Cardiac muscle cell (in vitro differentiated cells and primary cell): ENCODE results near the gene ZFAND5. TPM values are rescaled to one million over a fixed set of nuclear protein-coding genes. Genes with fewer than 3 reads are reported as not detected.

Experiments used
- DNase-seq, 2 donors: peaks; one replicate each; pipeline versions ENCODE4 v3.0.0 to v3.0.0-alpha.2; 2010 to 2017; ENCODE audit warnings: low read depth in 1 of 2, low spot score in 1 of 2
- H3K27ac ChIP-seq: fragments of 200-600 bp; sonication (generic); 2 replicates; pipeline ENCODE4 v1.5.1; 2016
- H3K27me3 ChIP-seq: fragments of 200-600 bp; sonication (generic); 2 replicates; pipeline ENCODE4 v1.6.0; 2016; ENCODE audit warnings: control low read depth
- H3K36me3 ChIP-seq: fragments of 200-600 bp; sonication (generic); 2 replicates; pipeline ENCODE4 v1.5.1; 2016; ENCODE audit warnings: control low read depth
- H3K4me1 ChIP-seq: fragments of 200-600 bp; sonication (generic); 2 replicates; pipeline ENCODE4 v1.8.1; 2017; ENCODE audit warnings: low read depth, mild to moderate bottlenecking, mixed run types
- H3K4me3 ChIP-seq: fragments of 200-600 bp; sonication (generic); 2 replicates; pipeline ENCODE4 v1.5.1; 2016; ENCODE audit warnings: mild to moderate bottlenecking
- H3K9me3 ChIP-seq: fragments of 200-600 bp; sonication (generic); 2 replicates; pipeline ENCODE4 v1.5.1; 2017; ENCODE audit warnings: low read depth, mild to moderate bottlenecking, control low read depth
- CTCF ChIP-seq: IDR thresholded peaks from 2 replicates; pipeline ENCODE4 v1.5.1; 2012; ENCODE audit warnings: low read depth, mild to moderate bottlenecking, low read length
- polyA plus RNA-seq: library from polyadenylated mRNA; unstranded; fragments of >200 nt; fragmentation: Nextera tagmentation; extraction: Ambion mirVana; gene quantifications from 2 replicates; pipeline ENCODE4 v1.2.1, GENCODE V29; 2016
- total RNA-seq: library from RNA; depleted of rRNA; stranded (reverse); fragments of >200 nt; gene quantifications from 2 replicates; pipeline ENCODE4 v1.2.3, GENCODE V29; 2016

Gene ZFAND5
- total and polyA plus RNA-seq, 2 experiments from 2014 or later = 152 to 188 TPM

GRCh38 chr9:72312386-72312987, 52.5 kb downstream of the ZFAND5 start:
- DNase-seq = no peak
- no peak overlapping the region for H3K27ac ChIP-seq
- no peaks in the 10 kb centered on the region for H3K4me1 ChIP-seq
- H3K9me3 ChIP-seq = no peaks in the 10 kb centered on the region
- H3K4me3 ChIP-seq = no peak overlapping the region
- no peak for TF ChIP-seq CTCF
- H3K36me3 ChIP-seq = no peaks in the 10 kb centered on the region
- no peaks in the 10 kb centered on the region for H3K27me3 ChIP-seq

GRCh38 chr9:72309364-72310133, 55.5 kb downstream of the ZFAND5 start:
- Histone ChIP-seq H3K27me3 (no peaks in the 10 kb centered on the region), H3K4me3 (no peak overlapping the region), H3K9me3 (no peaks in the 10 kb centered on the region), H3K4me1 (no peaks in the 10 kb centered on the region), H3K27ac (no peak overlapping the region), H3K36me3 (no peaks in the 10 kb centered on the region)
- no peak for TF ChIP-seq CTCF
- no peak for DNase-seq

DNA sequence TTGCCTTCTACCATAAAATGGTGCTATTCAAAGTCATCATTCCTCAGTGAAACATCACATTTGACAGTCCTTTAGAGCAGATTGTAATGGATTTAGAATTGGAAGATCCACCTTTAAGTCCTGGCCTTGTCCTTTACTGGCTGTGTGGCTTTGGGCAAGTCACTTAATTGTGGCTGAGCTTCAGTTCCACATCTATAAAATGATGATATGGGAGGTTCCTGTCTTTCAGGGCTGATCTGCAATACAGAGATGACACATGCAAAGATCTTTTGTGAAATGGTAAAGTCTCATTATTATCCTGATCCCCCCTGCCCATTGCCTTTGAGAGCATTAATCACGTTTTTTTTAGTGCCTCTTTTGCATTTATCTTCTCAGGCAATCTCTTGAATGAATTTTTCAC, 58.2 kb downstream of the ZFAND5 start:
- H3K4me1 ChIP-seq = no peaks in the 10 kb centered on the region
- no peak for DNase-seq
- H3K27me3 ChIP-seq = no peaks in the 10 kb centered on the region
- no peaks in the 10 kb centered on the region for H3K9me3 ChIP-seq
- no peaks in the 10 kb centered on the region for H3K36me3 ChIP-seq
- H3K4me3 ChIP-seq = no peak overlapping the region
- H3K27ac ChIP-seq = no peak overlapping the region
- no peak for TF ChIP-seq CTCF

DNA sequence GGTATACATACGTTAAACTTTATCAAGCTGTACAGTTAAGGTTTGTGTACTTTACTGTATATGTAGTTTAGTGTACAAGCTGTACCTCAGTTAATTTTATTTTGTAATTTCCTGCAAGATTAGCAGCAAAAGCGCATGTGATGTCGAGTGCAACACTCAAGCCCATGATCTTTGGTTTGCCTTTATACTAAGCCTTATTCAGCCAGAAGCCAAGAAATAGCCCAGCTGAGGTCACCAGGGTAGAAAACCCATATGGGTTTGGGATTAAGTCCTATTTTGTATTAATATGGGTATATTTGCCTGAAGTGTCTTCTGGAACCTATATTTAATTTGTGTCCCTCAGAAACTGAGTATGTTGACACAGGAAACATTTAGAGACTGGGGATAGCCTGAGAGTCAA, 59.3 kb downstream of the ZFAND5 start:
- no peaks in the 10 kb centered on the region for H3K9me3 ChIP-seq
- H3K4me1 ChIP-seq = no peaks in the 10 kb centered on the region
- no peak overlapping the region for H3K4me3 ChIP-seq
- DNase-seq = no peak
- H3K36me3 ChIP-seq = no peaks in the 10 kb centered on the region
- no peaks in the 10 kb centered on the region for H3K27me3 ChIP-seq
- TF ChIP-seq CTCF = no peak
- no peak overlapping the region for H3K27ac ChIP-seq

DNA sequence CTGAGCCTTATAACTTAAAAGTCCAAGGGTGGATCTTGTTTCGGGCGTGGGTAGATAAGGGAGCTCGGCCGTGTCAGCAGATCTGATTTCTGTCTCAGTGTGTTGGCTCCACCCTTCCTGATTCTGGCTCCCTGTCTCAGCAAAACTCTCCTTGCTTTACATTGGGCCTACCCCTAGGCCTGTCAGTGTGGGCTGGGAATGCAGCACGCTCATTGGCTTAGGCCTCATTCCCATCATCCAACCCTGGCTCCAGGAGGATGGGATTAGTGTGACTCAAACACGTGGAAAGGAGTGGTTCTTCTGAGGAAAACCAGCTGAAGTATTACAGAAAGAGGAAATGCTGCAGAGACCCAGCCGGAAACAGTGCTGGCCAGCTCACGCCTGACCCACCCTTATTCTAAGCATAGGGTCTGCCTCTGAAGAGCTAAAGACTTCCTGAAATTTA, 59.9 kb downstream of the ZFAND5 start:
- Histone ChIP-seq H3K27ac (no peak overlapping the region), H3K4me3 (no peak overlapping the region), H3K9me3 (no peaks in the 10 kb centered on the region), H3K36me3 (no peaks in the 10 kb centered on the region), H3K4me1 (no peaks in the 10 kb centered on the region), H3K27me3 (no peaks in the 10 kb centered on the region)
- peak; percentile 37 to 83 for DNase-seq
- TF ChIP-seq CTCF = no peak
